ENCODE data around the gene CDK17.

The CDK17 gene

GRCh38 chr12:96234591-96235483, 165.4 kb downstream of the CDK17 start:
- DNase-seq: no peak

- DNase-seq: no peak
Measured at GRCh38 chr12:96233939-96234461, 166.2 kb downstream of the CDK17 start.

GRCh38 chr12:96233168-96233567, 167.1 kb downstream of the CDK17 start:
- no peak for DNase-seq

GRCh38 chr12:96230646-96231045, 169.6 kb downstream of the CDK17 start:
- no peak for DNase-seq

GRCh38 chr12:96228566-96229248, 171.5 kb downstream of the CDK17 start:
- no peak for DNase-seq
